Stimulated activated CD4-positive, alpha-beta T cell treated with anti-CD3 and anti-CD28 coated beads, Interleukin-2, amount 100 ng/mL, for 48 hours (primary cell): ENCODE data around the gene FGD3.
"Not testable (repeated sequence)": the region's sequence is repeated elsewhere in the genome, so short reads cannot be mapped to it uniquely, and the experiment has no call there.

ENCODE experiments used
- DNase-seq, 2 donors: peaks; one replicate each; pipeline ENCODE4 v3.0.0-alpha.2; 2020

Gene FGD3, protein sequence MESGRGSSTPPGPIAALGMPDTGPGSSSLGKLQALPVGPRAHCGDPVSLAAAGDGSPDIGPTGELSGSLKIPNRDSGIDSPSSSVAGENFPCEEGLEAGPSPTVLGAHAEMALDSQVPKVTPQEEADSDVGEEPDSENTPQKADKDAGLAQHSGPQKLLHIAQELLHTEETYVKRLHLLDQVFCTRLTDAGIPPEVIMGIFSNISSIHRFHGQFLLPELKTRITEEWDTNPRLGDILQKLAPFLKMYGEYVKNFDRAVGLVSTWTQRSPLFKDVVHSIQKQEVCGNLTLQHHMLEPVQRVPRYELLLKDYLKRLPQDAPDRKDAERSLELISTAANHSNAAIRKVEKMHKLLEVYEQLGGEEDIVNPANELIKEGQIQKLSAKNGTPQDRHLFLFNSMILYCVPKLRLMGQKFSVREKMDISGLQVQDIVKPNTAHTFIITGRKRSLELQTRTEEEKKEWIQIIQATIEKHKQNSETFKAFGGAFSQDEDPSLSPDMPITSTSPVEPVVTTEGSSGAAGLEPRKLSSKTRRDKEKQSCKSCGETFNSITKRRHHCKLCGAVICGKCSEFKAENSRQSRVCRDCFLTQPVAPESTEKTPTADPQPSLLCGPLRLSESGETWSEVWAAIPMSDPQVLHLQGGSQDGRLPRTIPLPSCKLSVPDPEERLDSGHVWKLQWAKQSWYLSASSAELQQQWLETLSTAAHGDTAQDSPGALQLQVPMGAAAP

DNA sequence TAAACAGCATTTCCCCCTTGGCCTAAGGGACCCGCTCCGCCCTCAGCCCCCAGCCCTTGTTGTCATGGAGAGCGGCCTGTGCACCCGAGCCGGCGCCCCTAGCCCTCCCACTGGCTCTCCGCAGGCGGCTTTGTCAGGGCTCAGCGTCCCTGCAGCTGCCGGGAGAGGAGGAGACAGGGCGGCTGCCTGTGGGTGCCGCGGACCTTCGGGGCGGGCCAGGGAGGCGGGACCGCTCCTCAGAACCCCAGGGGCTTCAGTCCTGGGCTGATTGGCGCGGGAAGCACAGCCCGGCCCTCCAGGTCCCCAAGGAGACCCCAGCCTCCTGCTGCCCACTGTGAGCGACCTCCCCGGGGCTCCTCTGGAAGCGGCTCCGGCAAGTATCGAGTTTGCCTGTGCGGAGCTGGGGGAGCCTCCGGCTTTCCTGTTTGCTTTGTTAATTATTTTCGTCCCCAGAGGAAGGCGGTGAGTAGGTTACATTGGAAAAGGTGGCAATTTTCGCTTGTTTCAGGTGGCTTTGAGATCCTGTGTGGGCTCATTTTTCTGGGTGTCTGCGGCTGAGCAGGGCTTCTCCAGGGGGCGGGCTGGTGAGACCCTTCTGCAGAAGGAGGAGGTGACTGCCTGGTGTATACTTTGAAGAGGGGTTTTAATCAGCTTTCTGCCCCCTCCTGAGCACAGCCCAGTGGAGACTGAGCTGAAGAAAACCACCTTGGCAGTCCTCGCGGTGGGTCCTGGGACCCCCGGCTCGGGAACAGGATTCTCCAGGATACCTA, at the start of gene FGD3:
Gene FGD3 (plus strand): TSS at position 256 of the 770 bp plus-strand sequence. CDS start 28,734 bp downstream, outside the sequence.
- DNase-seq = no peak

DNA sequence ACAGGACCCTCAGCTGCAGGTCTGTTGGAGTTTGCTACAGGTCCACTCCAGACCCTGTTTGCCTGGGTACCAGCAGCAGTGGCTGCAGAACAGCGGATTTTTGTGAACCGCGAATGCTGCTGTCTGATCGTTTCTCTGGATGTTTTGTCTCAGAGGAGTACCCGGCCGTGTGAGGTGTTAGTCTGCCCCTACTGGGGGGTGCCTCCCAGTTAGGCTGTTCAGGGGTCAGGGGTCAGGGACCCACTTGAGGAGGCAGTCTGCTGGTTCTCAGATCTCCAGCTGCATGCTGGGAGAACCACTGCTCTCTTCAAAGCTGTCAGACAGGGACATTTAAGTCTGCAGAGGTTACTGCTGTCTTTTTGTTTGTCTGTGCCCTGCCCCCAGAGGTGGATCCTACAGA, 42.2 kb upstream of the FGD3 start:
- not testable (repeated sequence) for DNase-seq

GRCh38 chr9:92911511-92912475, 35.5 kb upstream of the FGD3 start:
- DNase-seq = no peak

GRCh38 chr9:92917176-92917800, 30.0 kb upstream of the FGD3 start:
- no peak for DNase-seq

GRCh38 chr9:92920437-92920836, 26.9 kb upstream of the FGD3 start:
- no peak for DNase-seq

- no peak for DNase-seq
Measured at GRCh38 chr9:92931606-92932005, 15.7 kb upstream of the FGD3 start.

GRCh38 chr9:92934321-92934720, 13.0 kb upstream of the FGD3 start:
- DNase-seq = no peak

GRCh38 chr9:92938025-92938424, 9.3 kb upstream of the FGD3 start:
- no peak for DNase-seq

DNA sequence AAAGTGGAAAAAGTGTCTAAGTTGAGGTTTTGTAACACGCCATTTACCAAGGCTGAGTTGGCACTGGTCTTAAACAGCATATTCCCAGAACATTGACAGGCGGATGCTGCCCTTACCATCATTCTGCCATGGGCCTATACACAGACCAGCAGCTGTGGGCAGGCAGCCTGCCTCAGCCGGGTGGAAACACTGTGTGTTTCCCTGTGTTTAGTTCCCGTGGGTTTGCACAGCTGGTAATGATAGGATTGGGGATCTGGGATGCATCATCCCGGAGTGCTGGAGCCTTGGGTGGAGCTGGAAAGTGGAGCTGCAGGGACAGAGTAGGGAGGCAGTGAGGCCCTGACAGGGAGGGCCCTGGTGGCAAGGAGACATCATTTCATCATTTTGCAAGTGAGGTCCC, 5.5 kb upstream of the FGD3 start:
- DNase-seq = no peak

DNA sequence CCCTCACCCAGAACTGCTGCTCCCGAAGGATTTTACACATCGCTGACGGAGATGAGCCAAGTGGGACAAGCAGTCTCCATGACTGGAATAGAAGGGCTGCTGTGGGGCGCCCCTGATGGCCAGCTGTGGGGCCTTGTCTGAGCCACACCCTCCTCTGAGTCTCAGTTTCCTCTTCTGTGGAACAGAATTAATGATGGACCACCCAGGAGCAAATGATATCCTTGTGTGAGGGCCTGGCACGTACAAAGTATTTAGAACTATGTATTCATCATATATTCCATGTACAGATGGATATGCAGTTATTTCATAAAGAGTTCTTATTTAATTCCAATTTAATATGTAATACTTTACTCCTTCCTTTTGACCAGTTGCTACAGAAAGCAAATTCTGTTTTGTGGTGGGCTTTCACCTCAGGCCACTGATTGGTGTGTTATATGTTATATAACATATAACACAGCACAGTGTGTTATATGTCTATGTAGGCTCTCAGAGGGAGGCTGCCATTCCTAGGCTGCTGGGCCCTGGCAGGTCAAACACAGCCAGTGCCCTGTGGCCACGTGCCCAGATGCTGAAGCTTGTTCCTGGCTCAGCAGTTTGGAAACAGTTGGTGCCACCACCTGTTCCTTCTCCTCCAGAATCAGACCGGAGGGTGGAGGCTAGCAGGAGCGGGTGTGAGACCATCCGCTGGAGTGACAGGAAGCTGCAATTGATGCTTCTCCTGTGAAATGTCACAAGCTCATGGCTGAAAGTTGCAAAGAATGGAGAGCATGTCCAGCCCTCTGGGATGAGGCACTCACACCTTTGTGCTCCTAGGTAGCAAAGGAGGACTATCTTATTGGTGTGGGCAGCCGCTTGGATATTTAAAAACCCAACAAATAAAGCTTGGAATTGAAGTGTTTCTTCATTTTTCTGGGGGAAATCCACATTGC, 4.4 kb upstream of the FGD3 start:
- no peak for DNase-seq

DNA sequence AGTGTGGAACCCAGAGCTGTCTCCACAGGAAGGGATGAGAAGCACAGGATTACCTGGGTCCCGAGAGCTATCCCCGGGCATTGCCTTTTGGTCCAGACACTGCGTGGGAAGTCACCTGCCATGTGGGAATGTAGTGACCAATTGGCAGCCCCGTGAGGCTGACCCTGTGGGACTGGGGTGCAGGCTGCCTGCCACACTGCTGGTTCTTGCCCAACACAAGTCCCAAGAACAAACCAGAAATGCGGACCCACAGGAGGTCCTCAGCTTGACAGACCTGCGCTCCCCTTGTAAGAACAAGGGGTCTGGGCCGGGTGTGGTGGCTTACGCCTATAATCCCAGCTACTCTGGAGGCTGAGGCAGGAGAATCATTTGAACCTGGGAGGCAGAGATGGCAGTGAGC, 2.4 kb upstream of the FGD3 start:
- no peak for DNase-seq

- no peak for DNase-seq
Measured at GRCh38 chr9:92945796-92946195, 1.5 kb upstream of the FGD3 start.

- DNase-seq = no peak
Measured at GRCh38 chr9:92948038-92948534, 763 bp downstream of the FGD3 start.

- DNase-seq = no peak
Measured at GRCh38 chr9:92948632-92949031, 1.3 kb downstream of the FGD3 start.

GRCh38 chr9:92949266-92949982, 2.1 kb downstream of the FGD3 start:
- DNase-seq = no peak

- DNase-seq = no peak
Measured at GRCh38 chr9:92950359-92950955, 3.1 kb downstream of the FGD3 start.

DNA sequence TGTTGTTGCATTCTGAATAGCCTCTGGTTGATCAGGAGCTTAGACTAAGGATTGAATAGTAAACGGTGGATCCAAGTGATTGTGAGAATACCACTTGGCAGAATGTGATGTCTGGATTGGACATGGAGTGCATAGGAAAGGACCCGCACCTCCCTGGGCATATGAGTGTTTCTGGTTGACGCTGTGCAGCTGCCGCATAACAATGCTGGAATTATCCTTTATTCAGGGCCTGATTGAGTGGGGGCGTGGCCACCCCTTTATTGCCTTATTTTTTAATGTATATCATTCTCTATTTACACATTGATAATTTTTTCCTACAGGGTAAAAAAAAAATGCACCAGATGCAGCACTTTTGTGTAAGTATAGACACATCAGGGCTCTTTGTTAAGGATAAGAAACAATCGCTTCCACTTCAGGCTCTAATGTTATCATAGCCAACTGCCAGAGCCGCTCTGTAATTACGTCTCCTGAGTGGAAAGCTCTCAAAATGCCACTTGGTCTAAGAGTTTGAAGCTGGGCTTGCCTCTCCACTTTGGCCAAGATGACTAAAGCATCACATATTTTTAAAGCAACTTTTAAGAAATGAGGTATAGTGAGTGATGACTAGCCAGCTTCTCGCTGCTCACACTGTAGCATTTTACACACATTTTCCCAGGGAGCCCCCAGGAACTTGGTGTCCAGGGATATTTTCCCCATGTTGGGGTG, 5.7 kb downstream of the FGD3 start:
- no peak for DNase-seq

DNA sequence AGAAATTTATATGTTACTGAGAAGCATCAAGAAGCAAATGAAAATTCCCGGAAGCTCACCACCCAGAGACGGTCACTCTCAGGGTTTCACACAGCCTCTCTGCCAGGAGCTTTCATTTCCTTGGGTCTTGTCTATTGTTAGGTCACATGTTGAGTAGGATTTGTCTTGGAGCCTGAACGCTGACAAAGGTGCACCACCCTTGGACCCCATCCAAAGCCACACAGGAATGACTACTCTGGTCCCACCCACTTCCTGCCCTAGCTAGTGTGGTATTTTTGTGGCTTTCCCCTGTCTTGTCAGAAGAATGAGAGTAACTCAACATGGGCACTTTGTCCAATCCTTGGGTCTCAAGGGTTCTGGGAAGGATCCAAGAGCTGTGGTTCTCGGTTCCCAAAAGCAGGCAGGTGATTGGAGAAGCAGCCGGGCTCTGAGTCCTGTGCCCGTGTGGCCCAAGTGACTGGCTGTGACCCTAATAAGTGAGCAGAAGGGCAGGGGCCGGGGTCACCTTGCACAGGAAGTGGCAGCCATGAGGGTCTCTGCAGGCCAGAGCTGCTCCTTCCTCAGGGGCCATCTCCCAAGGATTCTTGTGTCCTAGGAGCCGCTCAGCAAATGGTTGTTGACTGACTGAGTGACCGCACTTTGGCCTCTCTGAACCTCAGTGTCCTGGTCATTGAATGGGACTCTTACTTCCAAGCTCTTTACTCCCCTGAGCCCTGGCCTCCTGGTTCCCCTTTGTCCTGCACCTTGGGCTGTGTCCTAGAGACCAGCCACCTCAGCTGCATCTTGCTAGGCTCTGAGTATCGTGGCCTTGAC, 6.9 kb downstream of the FGD3 start:
- peak; percentile 63 to 71 for DNase-seq
